GM15510 (cell line): ENCODE measurements around the gene OR8G1.

Experiments
- POLR2A ChIP-seq: IDR thresholded peaks from 3 replicates; pipeline ENCODE4 v1.6.1; 2011; ENCODE audit warnings: borderline replicate concordance; ENCODE audit not compliant: insufficient read length; ENCODE audit errors: extremely low read depth

The OR8G1 gene

DNA sequence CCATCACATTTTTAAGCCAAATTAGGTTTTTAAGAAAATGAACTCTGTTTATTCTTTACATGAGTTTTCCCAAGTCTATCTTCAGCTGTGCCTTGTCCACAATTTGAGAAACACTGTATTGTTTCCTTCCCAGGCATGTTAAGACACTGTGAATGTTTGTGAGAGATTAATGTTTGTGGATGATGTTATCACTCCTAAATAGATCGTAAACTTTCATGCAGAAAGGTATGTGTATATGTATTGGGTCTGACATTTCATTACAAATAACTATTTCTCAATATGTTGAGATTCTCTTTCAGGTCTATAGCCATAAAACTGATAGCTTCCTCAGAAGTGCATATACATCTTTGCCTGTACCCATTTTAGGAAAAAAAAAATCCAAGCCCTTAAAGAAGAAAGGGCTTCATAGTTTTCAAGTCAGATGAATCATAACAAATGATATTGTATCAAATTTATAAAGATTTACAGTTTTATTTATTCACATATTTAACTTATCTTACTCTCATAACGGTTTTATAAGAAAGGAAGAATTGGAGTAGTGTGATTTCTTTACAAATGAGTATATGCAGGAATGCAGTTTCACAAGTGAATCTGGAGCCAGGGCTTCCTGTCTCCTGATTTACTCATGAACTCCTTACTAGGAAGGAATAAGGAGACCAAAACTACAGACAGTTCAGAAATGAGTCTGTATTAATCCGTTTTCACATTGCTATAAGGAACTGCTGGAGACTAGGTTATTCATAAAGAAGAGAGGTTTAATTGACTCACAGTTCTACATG, 61.6 kb downstream of the OR8G1 start:
- TF ChIP-seq POLR2A, result no peak
